ENCODE measurements around the gene TPK1.

The TPK1 gene

DNA sequence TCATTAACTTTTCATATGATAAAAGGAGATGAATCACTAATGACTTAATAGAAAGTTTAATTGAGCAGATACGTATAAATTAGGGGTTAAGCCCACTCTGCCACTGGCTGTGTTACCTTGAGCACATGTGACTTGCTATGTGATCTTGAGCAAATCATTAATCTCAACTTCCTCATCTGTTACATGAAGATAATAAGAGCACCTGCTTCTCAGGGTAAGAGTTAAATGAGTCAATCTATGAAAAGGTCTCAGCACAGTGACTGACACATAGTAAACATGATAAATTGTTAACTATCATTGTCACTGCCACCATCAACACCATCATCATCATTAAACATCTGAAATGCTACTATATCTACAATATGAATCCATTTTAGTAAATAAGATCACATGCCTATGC, 110.8 kb downstream of the TPK1 start:
- DNase-seq (ENCODE audit: low read depth, low spot score) = no peak

GRCh38 chr7:144723301-144723700, 112.6 kb downstream of the TPK1 start:
- no peak for DNase-seq (ENCODE audit: low read depth, low spot score)

DNA sequence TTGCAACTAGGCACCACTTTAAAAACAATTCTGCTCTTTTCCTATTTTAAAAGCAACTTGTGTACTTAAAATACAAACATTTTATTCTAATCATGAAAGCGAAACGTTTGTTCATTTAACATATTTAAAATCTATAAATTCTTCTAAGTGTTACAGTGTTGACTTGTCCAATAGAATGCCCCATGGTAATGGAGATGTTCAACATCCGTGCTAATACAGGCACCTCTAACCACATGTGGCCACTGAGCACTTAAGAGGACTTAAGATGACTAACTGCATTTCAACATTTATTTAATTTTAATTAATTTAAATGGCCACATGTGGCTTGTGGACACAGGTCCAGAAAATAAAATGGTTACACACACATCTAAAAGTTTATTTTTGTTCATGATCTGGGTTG, 115.1 kb downstream of the TPK1 start:
- DNase-seq (ENCODE audit: low read depth, low spot score) = no peak

DNA sequence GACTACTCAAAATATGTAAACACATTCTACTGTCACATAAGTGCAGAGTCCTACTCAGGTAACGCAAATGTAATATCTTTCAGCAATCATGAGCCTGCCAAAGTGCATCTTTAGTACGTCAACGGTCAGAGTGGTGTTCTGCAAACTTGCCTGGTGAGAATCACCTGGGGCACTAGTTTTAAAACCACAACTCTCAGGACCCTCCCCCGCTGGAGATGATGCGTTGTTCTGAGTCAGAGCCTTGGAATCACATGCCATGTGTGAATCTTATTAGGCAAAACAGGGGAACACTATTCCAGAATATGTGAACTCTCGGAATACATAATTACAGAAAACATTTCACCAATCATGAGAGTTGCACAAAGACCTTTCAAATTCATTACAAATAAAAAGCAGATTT, 115.7 kb downstream of the TPK1 start:
- DNase-seq (ENCODE audit: low read depth, low spot score) = no peak

- no peak for DNase-seq (ENCODE audit: low read depth, low spot score)
These were observed 118.1 kb downstream of the TPK1 start for GRCh38 chr7:144717720-144718119.

DNA sequence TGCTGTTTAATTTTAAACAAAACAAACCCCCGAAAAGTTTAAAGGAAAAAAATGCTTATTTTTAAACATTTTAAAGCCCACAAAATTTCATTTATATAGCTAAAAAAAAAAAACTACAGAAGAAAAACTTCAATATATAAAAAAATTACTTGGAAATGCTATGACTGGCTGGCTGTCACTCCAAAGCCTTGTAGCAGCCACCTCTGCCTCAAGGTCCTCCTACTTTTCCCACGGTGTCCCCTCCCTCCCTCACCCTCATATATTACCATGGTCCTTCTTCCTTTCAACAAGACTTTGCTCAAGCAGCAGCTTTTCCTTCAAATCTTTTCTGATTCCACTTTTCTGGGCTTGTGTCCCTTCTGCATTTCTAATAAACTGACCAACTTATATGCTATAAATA, 122.0 kb downstream of the TPK1 start:
- DNase-seq (ENCODE audit: low read depth, low spot score) = no peak

- no peak for DNase-seq (ENCODE audit: low read depth, low spot score)
These were observed 125.1 kb downstream of the TPK1 start for GRCh38 chr7:144710791-144711190.

- DNase-seq (ENCODE audit: low read depth, low spot score) = no peak
These were observed 126.8 kb downstream of the TPK1 start for GRCh38 chr7:144709066-144709465.

- no peak for DNase-seq (ENCODE audit: low read depth, low spot score)
These were observed 144.6 kb downstream of the TPK1 start for GRCh38 chr7:144691240-144691639.

- DNase-seq (ENCODE audit: low read depth, low spot score) = no peak
These were observed 153.1 kb downstream of the TPK1 start for GRCh38 chr7:144682581-144683280.

- DNase-seq (ENCODE audit: low read depth, low spot score) = no peak
These were observed 159.4 kb downstream of the TPK1 start for GRCh38 chr7:144676492-144676891.

GRCh38 chr7:144674550-144674949, 161.3 kb downstream of the TPK1 start:
- no peak for DNase-seq (ENCODE audit: low read depth, low spot score)

DNA sequence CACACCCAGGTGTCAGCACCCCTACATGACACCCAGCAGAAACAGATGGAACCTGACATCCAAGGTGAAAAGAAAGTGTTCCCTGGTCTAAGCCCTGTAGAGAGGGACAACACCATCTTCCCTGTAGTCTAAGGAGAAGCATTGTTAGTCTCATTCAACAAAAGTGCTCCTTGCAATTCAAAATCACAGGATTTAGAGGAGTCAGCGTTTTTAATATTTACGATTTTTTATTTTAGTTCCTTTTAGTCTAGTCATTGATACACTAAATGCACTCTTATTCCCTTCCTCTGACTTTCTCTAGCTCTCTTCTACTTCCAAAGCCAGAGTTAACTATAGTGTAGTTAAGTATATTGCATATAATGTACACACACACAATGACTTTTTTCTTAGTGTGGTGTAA, 163.0 kb downstream of the TPK1 start:
- no peak for DNase-seq (ENCODE audit: low read depth, low spot score)

GRCh38 chr7:144671429-144671828, 164.4 kb downstream of the TPK1 start:
- DNase-seq (ENCODE audit: low read depth, low spot score) = no peak

GRCh38 chr7:144670218-144670617, 165.6 kb downstream of the TPK1 start:
- DNase-seq (ENCODE audit: low read depth, low spot score) = no peak

DNA sequence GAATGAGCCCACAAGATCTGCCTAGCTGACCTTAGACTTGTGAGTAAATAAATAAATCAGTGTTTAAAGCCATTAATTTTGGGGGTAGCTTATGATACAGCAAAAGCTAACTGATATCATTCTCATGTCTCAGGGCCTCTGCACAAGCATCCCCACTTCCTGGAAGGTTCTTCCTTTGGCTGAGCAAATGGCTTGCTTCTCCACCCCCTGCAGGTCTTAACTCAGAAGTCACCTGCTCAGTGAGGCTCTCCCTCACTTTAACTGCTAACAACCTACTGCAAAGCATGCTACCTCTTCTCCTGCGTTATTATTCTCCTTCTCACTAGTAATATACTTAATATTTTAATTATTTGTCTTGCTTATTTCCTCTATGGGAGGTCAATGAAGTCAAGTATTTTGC, 167.3 kb downstream of the TPK1 start:
- DNase-seq (ENCODE audit: low read depth, low spot score) = no peak

DNA sequence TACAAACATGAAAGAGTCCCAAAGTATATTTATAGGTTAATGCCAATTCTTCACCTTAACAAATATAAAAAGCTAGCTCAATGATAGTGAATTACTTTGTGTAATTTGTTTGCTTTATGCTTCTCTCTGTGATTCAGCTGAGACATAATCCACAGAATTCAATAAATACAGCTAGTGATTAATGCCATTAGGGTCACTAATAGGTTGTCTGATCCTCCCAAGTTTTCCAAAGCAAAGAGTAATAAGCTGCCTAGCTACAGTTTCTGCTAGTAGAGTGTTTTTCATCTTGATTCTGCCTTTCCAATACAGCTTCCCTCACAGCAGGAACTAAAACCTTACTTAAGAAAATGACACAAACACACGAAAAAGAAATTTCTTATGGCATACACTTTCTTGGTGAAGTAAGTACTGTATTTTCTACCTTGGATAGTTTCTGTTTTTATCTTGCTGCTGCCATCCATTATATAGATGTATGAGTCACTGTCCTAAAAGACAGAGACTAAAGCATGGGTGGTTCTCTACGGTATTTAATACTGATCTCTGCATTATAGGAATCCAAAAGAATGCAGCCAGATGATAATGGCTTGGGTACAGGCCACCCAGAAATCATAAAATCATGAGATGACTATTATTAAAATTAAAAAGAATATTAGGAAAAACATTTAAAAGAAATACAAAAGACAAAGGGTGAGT, 170.0 kb downstream of the TPK1 start:
- DNase-seq (ENCODE audit: low read depth, low spot score) = no peak

GRCh38 chr7:144659211-144659610, 176.6 kb downstream of the TPK1 start:
- no peak for DNase-seq (ENCODE audit: low read depth, low spot score)

DNA sequence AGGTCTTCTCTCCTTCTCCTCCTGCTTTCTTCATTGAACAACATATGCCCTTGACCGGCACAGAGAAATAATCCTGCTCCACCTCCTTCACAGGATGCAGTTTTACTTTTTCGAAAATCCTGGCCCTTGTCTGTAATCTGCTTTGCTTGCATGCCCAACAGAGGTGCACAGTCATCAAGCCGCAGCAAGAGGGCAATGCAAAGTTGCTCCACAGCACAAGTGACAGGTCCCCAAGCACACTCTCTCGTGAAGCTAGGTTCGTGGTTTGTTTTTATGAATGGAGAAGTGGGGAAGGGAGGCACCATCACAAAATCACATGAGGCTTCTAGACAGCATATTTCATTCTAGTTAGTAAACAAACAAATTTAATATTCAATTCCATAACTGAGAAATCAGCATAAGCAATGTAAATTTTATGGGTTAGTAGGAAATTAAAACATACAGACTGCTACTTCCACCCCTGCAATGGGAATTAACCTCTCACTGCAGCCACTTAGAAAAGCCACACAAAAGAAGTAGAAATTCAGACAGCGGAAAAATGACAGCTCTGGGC, 178.8 kb downstream of the TPK1 start:
- no peak for DNase-seq (ENCODE audit: low read depth, low spot score)

DNA sequence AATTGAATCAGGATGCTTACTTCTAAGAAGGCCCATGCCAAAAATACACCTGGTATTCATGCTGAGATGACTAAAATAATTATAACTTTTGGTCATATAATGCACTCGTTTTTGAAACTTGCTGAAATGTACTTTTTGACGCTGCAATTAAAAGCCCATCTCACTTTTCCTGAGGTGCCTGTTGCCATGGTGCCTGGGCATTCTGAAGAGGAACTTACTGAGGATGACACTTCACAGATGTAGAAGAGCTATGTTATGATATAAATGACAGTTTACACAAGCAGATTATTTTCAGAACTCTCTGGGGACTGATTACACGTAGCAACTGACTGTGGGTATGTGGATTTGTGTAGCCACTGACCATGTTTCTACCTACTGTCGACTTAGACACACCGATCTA, 182.4 kb downstream of the TPK1 start:
- no peak for DNase-seq (ENCODE audit: low read depth, low spot score)

DNA sequence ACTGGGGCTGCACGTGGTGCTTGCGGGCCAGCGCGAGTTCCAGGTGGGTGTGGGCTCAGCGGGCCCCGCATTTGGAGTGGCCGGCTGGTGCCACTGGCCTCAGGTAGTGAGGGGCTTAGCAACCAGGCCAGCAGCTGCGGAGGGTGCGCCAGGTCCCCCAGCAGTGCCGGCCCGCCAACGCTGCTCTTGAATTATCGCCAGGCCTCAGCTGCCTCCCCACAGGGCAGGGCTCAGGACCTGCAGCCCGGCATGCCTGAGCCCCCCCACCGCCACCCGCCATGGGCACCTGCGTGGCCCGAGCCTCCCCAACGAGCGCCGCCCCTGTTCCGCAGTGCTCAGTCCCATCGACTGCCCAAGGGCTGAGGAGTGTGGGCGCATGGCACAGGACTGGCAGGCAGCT, 185.4 kb downstream of the TPK1 start:
- no peak for DNase-seq (ENCODE audit: low read depth, low spot score)

GRCh38 chr7:144649120-144649519, 186.7 kb downstream of the TPK1 start:
- no peak for DNase-seq (ENCODE audit: low read depth, low spot score)

DNA sequence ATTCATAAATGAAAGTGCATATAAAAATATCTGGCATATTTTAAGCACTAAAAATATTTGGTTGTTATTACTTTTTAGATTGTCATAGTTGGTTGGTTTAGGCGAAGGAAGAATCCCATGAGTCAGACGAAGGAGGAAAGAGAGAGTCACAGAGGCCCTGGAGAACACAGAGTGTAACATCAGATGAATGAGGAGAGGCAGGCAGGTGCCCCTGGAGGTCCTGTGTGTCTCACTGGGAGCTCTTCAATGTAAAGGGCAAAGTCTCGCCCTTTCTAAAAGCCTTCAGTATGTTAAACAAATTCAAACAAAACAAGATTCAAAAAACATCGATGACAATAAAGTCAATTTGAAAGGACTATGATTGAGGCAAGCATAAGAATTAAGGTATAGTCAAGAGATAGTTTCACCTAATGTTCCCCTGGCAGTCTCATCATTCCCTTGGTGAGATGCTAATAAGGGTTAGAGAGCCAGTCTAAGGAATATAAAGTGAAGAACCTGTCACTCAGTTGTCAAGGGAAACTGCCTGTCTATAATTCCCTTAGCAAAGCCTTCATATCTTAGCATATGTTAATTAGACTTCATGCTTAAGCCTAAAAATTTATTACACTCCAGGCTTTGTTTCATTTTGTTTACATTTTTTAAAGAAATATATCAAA, 194.3 kb downstream of the TPK1 start:
- no peak for DNase-seq (ENCODE audit: low read depth, low spot score)

All from brain pericyte (primary cell).